Measurements from ENCODE around the gene TFPI2.
"Not testable (repeated sequence)": the region's sequence is repeated elsewhere in the genome, so short reads cannot be mapped to it uniquely, and the experiment has no call there.

TFPI2 gene

DNA sequence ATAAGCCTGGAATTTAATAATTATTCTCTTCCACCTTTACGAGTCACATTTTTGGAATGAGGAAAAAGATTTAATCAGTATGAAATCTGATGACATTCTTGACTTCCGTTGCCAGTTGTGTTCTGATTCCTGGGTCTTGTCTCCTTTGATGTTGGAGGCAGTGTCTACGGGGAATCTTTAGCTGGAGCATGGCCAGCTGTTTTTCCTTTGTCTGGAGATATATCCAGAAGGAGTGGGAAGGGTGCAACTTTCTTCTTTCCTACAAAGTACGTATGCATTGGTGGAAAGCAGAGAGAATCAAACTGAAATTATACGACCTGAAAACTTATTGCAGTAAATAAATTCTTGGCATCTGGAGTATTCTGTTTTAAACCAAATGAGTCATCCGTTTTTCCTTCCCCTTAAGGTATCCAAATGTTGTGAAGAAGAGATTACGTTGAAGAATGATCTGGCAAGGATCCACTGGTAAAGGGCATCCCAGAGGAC, 24.1 kb upstream of the TFPI2 start:
- DNase-seq (ENCODE audit: low read depth) = peak; percentile 76
- peak overlapping the region; percentile 28 for H3K4me3 ChIP-seq (ENCODE audit: low read depth, low read length)
- TF ChIP-seq CTCF (conservative IDR thresholded peaks at IDR 0.05; ENCODE audit: low read depth, low read length) = no peak

GRCh38 chr7:93913197-93913596, 22.6 kb upstream of the TFPI2 start:
- no peak for DNase-seq (ENCODE audit: low read depth)
- no peak overlapping the region for H3K4me3 ChIP-seq (ENCODE audit: low read depth, low read length)
- no peak for TF ChIP-seq CTCF (conservative IDR thresholded peaks at IDR 0.05; ENCODE audit: low read depth, low read length)

GRCh38 chr7:93911661-93912060, 21.1 kb upstream of the TFPI2 start:
- not testable (repeated sequence) for DNase-seq (ENCODE audit: low read depth); H3K4me3 ChIP-seq (ENCODE audit: low read depth, low read length)

- DNase-seq (ENCODE audit: low read depth); H3K4me3 ChIP-seq (ENCODE audit: low read depth, low read length): not testable (repeated sequence)
Observed at GRCh38 chr7:93911242-93911641, 20.7 kb upstream of the TFPI2 start.

- peak; percentile 73 for DNase-seq (ENCODE audit: low read depth)
- TF ChIP-seq CTCF (conservative IDR thresholded peaks at IDR 0.05; ENCODE audit: low read depth, low read length) = no peak
Observed at GRCh38 chr7:93910076-93910994, 19.8 kb upstream of the TFPI2 start.

DNA sequence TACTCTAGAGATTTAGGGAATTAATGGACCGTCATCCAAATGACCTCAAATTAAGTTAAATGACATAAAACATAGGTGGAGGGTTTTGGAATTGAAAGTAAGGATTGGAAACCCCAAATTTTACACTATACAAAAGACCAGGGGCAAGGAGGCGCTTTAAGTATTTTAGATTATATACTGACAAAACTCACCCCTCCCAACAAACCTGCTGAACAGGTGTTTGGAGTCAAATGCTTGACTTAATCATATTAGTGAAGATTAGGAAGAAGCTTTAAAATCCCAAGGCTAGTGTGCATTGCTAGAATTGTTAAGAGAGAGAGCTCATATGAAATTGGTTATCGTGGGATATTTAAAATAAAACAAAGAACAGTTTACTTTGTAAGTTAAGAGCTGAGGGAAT, 15.7 kb upstream of the TFPI2 start, which contains the start of gene GNGT1:
TSS of gene GNGT1 (plus strand) at position 301 of the 400 bp plus-strand sequence. CDS start 180 bp downstream, outside the sequence.
- H3K4me3 ChIP-seq (ENCODE audit: low read depth, low read length) = no peak within 1 kb of the TSS
- DNase-seq (ENCODE audit: low read depth) = no peak
- TF ChIP-seq CTCF (conservative IDR thresholded peaks at IDR 0.05; ENCODE audit: low read depth, low read length) = no peak

More at GRCh38 chr7:93910076-93910994, 19.8 kb upstream of the TFPI2 start:
- no peak overlapping the region for H3K4me3 ChIP-seq (ENCODE audit: low read depth, low read length)

- peak; percentile 85 for DNase-seq (ENCODE audit: low read depth)
- H3K4me3 ChIP-seq (ENCODE audit: low read depth, low read length) = no peak overlapping the region
- peak; percentile 90 for TF ChIP-seq CTCF (conservative IDR thresholded peaks at IDR 0.05; ENCODE audit: low read depth, low read length)
Observed at GRCh38 chr7:93902777-93903423, 12.3 kb upstream of the TFPI2 start.

Data from choroid plexus epithelial cell (primary cell).